Posterior cingulate gyrus (tissue), 11 donors: ENCODE data around the gene EIF3F.

Experiments used
- DNase-seq, 10 donors: peaks; one replicate each; pipeline versions ENCODE4 v3.0.0 to v3.0.0-alpha.2; 2020 to 2021; ENCODE audit warnings: mixed read lengths in 3 of 10
- intact Hi-C: fragments of 100-400 bp; cut with DNase I; formaldehyde crosslinking; loops from one replicate; pipeline ENCODE4 v1.15.1; 2023

The EIF3F gene

DNA sequence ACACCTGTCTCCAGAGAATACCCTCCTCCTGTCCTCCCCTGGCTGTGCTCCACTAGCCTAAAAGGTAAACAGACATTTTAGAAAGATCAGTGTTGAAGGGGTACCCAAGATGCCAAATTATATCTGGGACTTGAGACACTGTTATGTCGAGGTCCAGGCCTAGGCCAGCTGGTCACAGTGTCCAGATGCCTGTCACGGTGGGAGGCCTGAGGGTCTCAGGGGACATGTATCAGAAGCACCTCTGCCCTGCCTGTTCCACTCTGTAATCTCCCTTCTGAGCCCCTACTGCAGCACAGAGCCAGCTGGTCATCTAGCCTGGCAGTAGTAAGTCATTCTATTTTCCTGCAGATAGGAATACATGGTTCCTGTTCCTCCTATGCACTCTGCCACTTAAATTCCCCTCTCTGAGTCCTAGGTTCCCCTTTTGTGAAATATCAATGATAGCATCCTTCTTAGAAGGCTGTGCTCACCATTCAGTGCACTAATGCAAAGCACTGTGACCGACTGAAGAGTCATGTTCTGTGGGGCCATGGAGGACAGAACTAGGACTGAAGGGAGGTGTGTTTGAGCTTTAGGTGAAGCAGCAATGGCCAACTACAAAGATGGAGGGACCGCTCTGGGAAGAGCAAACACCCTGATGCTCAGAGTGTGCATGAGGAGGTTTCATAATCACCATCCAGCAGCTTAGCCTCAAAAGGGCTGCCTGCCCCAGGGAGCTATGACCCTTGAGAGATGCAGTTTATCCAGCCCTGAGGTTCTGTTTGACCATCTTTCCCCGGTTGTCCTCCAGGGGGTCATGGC, 49.1 kb downstream of the EIF3F start:
- no peak for DNase-seq
- intact Hi-C loops = no loop called here

DNA sequence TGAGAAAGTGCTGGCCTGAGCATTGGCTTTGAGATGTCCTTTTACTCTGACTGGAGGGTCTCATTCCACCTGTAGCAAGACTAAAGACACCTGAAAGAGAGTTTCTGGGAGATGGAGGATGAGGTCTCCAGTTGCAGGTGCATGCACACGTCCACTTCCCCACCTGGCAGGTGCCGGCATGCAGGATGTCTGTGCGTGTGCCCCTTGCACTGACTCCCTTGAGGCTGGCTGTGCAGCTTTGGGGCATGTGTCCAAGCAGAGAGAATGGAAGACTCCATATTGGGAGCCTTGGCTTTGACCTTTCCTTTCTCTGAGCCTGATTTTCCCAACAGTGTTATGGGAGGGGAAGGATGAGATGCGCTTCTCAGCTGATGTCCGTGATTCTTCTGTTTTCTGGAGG, 49.8 kb downstream of the EIF3F start:
- intact Hi-C loops = no loop called here
- no peak for DNase-seq

DNA sequence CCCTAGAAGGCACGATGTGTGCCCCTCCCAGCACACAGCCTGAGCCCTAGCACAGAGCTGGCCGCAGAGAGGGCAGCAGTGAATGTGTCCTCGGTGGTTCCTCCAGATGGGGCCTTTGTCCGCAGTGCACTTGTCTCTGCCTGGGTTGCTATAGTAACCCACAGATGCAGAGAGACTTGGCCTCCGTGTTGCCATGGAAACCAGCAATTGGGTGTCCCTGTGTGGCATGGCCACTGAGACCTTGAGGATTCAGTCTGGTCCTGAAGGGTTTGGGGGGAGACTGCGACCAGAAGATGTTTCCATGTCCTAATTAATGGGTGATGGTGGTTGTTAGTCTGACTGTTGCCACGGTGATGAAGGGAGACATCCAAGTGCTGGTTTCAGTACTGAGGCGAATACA, 51.3 kb downstream of the EIF3F start:
- DNase-seq = peak in 6 of 10 donors; percentile 55 to 92 (median 74)

DNA sequence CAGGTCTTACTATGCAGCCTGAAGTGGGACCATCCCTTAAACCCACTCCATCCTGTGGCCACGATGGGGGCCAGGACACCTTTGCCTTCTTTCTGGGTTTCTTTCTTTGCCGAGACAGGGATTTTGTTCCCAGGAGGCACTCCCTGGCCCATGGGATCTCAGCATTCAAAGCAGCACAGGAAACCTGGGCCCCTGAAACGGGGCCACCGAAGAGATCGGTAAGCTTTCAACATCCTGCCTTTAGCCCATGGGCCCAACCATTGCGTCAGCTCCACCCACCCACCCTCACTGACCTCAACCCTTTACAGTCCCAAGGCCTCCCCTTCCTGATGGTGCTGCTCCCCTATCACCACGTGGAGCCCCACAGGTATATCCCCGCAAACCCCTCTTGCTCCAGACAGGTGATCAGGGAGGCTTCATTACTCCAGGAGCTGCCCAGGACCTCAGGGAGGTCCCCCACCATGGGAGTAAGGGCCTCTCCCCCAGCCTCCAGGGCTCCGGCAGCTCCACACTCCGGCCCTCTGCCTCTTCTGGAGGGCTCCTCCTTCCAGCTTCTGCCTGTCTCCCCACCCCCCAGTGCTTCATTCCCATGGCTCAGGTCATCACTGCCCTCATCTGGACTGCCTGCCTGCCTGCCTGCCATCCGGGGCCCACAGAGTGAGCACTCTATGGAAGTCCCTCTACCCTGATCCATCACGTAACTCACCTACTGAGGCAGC, 51.8 kb downstream of the EIF3F start:
- peak in 1 of 10 donors; percentile 81 for DNase-seq
- intact Hi-C loops = no loop called here

More for the DNA sequence above, 51.3 kb downstream of the EIF3F start:
- intact Hi-C loops = no loop called here

DNA sequence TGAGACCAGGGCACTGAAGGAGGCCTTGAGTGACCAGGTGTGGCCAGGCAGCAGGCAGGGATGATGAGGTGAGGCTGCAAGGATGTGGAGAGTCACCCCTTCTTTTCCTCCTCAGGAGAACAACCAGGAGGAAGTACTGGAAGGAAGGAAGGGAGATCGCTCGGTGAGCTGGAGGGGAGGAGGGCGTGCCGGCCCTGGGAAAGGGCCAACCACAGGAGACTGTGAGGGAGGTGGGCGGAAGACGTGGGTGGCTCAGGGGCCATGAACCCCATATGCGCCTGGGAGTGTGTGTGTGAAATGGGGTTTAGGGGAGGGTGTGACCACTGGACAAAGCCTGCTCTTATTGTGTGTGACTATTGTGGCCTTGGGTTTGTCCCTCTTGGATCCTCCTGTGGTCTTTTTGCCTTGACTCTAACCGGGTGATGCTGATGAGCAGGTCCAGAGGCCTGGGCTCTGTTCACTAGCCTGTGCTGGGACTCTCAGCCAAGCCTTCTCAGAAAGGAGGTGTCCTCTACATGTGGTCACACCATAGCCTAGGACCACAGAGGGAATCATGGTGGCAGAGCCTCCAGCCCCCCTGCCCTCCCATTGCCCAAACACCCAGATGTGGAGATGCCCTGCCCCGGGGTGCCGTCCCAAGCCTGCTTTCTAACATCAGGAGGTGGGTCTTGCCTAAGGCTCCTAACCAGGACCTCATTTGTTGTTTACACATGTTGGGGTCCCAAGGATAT, 52.6 kb downstream of the EIF3F start:
- DNase-seq = no peak
- intact Hi-C loops = no loop called here

DNA sequence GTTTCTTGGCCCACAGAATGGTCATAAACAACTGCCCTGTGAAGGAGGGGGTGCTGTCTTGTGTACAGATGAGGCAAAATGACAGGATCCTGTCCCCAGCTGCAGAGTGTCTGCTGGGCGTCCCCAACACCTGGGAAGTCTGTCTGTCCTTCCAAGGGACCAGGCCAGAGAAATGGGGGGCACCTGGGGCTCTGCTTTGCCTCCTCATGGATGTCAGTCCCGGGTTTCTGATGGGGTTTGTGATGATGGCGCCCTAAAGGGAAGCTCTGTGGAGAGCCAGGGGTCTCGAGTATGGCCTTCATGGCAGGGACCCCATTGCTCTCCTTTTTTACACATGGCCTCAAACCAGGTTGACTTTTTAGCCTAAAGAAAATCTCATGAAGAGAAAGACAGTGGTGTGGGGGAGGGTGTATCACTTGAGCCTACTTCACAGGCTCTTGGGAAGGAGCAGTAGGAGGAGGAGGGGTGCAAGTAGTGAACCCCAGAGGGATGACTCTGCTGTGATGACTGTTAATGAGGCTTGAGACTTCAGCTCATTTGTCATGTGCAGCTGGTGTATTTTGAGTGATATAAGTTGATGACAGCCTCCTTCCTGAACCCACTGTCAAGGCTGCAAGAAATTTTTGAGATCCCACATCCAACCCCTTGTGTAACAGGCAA, 53.3 kb downstream of the EIF3F start:
- DNase-seq = no peak
- intact Hi-C loops = no loop called here

DNA sequence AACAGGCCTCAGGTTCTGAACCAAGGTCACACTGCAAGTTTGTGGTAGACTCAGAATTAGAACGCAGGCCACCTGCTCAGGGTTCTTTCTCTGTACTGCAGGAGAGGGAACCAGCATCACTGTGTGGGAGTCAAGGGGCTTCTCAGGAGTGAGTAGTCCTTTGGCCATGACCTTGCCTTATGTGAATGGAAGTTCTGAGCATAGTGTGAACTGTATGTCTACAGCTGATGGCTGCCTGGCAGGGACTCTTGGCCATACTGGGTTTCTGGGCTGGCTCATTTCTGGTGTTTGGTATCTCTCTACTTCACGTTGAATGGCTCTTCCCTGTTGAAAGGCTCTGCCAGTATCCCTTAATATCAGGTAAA, 53.8 kb downstream of the EIF3F start:
- no peak for DNase-seq
- intact Hi-C loops = no loop called here

DNA sequence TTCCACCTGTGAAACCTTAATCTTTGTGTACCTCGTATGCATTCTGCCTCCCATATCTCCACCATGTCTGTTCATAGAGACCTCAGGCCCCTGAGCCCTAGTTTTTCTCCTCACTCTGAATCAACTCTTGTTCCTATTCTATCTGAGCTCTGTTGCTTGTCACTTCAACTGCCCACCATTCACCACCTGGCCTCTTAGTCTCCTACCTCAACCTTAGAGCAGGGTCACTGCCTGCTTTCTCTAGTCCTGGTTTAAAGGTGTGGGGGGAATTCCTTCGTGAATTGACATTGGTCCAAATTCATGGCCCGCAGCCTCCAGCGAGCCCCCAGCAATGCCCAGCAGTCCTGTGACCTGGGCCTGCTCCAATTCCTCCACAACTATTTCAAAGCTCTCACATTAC, 54.4 kb downstream of the EIF3F start:
- intact Hi-C loops = no loop called here
- no peak for DNase-seq

DNA sequence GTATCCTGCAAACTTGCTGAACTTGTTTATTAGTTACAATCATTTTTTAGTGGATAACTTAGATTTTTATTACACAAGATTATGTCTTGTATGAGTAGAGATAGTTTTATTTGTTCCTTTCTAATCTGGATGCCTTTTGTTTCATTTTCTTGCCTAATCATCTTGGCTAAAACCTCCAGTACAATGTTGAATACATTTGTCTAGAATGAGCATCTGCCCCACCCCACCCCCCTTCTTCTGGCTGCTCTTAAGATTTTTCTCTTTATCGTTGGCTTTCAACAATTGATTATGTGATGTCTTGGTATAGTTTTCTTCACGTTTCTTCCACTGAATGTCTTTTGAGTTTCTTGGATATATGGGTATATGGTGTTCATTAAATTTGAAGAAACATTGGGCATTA, 56.6 kb downstream of the EIF3F start:
- no peak for DNase-seq
- intact Hi-C loops = no loop called here

DNA sequence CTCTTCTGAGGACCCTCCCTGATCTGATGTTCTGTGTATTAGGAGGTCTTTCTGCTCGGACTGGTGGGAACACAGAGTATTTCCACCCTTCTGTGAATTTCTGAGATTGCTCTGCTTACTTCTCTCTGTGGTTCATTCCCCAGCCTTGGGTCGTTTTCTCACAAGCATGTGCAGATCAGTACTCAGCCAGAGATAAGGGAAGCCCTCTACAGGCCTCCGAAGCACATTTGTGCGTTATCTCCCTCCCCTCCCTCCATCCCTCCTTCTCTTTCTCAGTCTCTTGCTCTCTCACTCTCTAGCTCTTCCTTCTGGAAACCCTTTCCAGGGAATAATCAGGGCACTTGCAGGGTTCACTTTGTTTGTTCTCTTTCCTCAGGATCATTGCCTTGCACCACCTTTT, 58.7 kb downstream of the EIF3F start:
- intact Hi-C loops = no loop called here
- DNase-seq = no peak

DNA sequence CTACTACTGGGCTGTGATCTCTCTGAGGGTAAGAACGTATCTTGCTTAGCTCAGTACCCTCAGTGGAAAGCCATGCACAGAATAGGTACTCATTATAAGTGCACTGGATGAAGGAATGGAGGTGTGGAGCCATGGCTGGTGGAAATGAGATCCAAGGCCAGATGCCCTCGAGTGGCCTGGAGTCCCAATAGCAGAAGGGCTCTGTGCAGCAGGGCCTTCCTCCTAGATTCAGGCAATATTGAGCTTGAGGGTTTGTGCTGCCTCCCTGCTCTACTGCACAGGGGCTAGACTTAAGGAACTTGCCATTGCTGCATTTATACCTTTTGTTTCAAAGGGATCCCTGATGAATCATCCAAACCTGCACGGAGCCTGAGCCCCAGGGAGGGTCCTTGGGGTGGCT, 60.2 kb downstream of the EIF3F start:
- DNase-seq = peak in 1 of 10 donors; percentile 51

DNA sequence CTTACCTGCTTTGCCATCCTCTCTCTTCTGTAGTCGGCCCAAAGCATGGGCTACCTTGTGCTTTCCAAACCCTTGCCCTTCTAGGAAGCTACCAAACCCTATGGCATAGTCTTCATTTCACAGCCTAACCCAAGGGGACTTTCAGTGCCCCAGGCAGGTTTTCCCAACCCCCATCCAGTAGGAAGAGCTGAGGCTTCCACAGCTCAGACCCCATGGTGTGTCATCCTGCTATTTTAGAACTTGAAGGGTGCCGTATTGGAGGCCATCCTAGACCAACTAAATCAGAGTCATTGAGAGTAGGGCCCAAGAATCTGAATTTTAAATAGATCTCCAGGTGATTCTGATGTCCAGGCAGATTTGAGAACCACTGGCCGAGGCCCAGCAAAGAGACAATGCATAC, 61.9 kb downstream of the EIF3F start:
- intact Hi-C loops = no loop called here

More for the DNA sequence above, 60.2 kb downstream of the EIF3F start:
- intact Hi-C loops = no loop called here

More for the DNA sequence above, 61.9 kb downstream of the EIF3F start:
- no peak for DNase-seq
